Measurements from ENCODE around the gene POLDIP3.
"Not testable (repeated sequence)": the region's sequence is repeated elsewhere in the genome, so short reads cannot be mapped to it uniquely, and the experiment has no call there.

DNA sequence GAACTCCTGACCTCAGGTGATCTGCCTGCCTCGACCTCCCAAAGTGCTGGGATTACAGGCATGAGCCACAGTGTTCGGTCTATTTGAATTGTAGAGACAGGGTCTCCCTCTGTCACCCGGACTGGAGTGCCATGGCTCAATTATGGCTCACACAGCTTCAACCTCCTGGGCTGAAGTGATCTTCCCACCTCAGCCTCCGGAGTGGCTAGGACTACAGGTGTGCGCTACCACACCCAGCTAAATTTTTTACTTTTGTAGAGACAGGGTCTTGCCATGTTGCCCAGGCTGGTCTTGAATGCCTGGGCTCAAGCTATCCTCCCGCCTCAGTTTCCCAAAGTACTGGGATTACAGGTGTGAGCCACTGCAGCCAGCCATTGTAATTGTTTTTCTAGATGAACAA is 46.7 kb downstream of the POLDIP3 start:
- not testable (repeated sequence) for TF ChIP-seq CTCF (conservative IDR thresholded peaks at IDR 0.05 in 1 of 2, IDR thresholded peaks at IDR 0.05 in 1 of 2; ENCODE audit: low read depth in 1 of 2, low read length in 2 of 2); EZH2 (IDR thresholded peaks at IDR 0.05; ENCODE audit: low read length, missing control alignments)
